ENCODE measurements around the gene CRYM. TPM values are rescaled to one million over a fixed set of nuclear protein-coding genes. Genes with fewer than 3 reads are reported as not detected.
A peak's percentile ranks its signal among the peaks of the same experiment; 100 is the strongest.

The CRYM gene
- total RNA-seq, 1 donor from 2014 or later: 4.6 TPM

DNA sequence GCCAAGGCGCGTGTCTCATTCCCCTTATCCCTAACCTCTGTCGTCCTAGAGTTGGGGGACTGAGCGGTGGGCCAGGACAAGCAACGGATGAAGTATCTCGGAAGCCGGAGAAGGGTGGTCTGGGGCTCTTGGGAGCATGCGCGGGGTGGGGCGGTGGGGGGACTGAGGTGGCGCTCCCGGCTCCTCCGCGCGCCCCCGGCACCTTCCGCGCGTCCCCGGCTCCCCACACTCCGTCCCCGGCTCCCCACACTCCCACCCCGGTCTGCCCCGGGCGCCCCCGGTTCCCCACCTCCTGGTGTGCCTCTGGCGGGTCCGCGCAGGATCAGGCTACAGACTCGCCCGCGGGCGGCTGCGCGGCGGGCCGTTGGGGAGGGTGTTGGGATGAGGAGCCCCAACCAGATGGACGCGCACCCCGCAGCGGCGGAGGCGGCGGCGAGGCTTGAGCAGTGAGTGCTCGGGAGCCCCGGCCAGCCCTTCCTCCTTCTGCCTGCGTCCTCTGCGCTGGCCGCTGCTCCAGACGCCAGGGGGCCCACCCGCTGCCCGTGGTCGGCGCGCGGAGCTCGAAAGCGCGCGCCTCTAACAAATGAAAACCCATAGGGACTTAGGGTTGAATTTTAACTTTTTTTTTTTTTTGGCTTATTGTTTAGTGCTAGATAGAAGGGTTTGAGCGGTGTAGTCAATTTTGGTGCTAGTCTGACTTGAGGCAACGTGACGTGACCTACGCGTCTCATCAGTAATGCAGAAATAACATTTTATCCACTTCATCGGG is 5.6 kb upstream of the CRYM start:
- no peak overlapping the region for H3K27ac Mint-ChIP-seq
- H3K27me3 Mint-ChIP-seq (ENCODE audit: low read depth): peaks cover 47% of the 10 kb centered on the region
- peak overlapping the region; percentile 76 for H3K4me3 Mint-ChIP-seq
- TF ChIP-seq, protein P1, sequence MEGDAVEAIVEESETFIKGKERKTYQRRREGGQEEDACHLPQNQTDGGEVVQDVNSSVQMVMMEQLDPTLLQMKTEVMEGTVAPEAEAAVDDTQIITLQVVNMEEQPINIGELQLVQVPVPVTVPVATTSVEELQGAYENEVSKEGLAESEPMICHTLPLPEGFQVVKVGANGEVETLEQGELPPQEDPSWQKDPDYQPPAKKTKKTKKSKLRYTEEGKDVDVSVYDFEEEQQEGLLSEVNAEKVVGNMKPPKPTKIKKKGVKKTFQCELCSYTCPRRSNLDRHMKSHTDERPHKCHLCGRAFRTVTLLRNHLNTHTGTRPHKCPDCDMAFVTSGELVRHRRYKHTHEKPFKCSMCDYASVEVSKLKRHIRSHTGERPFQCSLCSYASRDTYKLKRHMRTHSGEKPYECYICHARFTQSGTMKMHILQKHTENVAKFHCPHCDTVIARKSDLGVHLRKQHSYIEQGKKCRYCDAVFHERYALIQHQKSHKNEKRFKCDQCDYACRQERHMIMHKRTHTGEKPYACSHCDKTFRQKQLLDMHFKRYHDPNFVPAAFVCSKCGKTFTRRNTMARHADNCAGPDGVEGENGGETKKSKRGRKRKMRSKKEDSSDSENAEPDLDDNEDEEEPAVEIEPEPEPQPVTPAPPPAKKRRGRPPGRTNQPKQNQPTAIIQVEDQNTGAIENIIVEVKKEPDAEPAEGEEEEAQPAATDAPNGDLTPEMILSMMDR (IDR thresholded peaks at IDR 0.05; ENCODE audit: unreplicated experiment): peak; percentile 38
- H3K4me1 Mint-ChIP-seq: peaks cover 3% of the 10 kb centered on the region
- peak; percentile 54 to 75 for DNase-seq (ENCODE audit: low spot score in 2 of 2, unreplicated experiment in 2 of 2)
- peaks cover 7% of the 10 kb centered on the region for H3K9me3 Mint-ChIP-seq
- H3K36me3 Mint-ChIP-seq: no peaks in the 10 kb centered on the region

DNA sequence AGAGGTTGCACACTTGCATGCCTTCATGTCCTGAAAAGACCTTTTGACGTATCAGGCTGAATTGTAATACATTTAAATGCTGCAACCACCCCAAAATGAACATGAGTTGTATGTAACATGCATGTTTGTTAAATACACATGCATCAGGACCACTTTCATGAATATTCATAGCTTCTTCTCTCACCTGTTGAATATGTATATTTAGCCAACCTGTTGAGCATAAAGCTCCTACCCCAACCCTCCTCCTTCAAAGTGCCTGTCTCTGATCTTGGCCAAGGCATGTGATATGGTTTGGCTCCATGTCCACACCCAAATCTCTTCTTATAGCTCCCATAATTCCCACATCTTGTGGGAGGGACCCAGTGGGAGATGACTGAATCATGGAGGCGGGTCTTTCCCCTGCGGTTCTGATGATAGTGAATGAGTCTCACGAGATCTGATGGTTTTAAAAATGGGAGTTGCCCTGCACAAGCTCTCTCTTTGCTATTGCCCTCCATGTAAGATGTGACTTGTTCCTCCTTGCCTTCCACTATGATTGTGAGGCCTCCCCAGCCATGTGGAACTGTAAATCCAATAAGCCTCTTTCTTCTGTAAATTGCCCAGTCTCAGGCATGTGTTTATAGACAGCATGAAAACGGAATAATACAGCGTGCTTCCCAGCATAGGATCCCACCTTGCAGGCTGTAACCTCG is 3.8 kb upstream of the CRYM start:
- DNase-seq (ENCODE audit: low spot score in 2 of 2, unreplicated experiment in 2 of 2): no peak
- TF ChIP-seq, protein P1 (IDR thresholded peaks at IDR 0.05; ENCODE audit: unreplicated experiment): no peak
- Mint-ChIP-seq H3K36me3 (no peaks in the 10 kb centered on the region), H3K27me3 (ENCODE audit: low read depth) (peaks cover 65% of the 10 kb centered on the region), H3K9me3 (peaks cover 7% of the 10 kb centered on the region), H3K4me1 (peaks cover 6% of the 10 kb centered on the region), H3K4me3 (no peak overlapping the region), H3K27ac (no peak overlapping the region)

DNA sequence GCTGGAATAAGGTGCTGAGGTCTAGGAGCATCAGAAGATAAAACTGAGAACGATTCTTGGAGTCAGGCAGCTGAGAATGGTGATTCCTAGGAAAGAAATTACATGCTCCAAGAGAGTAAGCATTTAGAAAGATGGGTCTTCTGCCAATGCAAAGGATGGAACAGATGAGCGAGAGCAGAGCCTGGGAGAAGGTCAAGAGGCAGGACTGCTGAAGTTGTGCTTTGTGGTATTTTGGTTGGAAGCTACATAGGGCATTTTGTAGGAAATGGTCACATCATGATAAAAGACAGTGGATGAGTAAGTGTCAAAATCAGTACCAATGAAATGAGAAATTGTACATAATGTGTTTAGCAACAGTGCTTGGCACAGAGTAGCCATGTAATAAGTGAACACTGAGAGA is 1.4 kb upstream of the CRYM start:
- H3K27me3 Mint-ChIP-seq (ENCODE audit: low read depth): peaks cover 80% of the 10 kb centered on the region
- H3K9me3 Mint-ChIP-seq: peaks cover 7% of the 10 kb centered on the region
- DNase-seq (ENCODE audit: low spot score in 2 of 2, unreplicated experiment in 2 of 2): no peak
- TF ChIP-seq, protein P1 (IDR thresholded peaks at IDR 0.05; ENCODE audit: unreplicated experiment): no peak
- no peaks in the 10 kb centered on the region for H3K36me3 Mint-ChIP-seq
- no peak overlapping the region for H3K27ac Mint-ChIP-seq
- H3K4me1 Mint-ChIP-seq: peaks cover 5% of the 10 kb centered on the region
- no peak overlapping the region for H3K4me3 Mint-ChIP-seq

DNA sequence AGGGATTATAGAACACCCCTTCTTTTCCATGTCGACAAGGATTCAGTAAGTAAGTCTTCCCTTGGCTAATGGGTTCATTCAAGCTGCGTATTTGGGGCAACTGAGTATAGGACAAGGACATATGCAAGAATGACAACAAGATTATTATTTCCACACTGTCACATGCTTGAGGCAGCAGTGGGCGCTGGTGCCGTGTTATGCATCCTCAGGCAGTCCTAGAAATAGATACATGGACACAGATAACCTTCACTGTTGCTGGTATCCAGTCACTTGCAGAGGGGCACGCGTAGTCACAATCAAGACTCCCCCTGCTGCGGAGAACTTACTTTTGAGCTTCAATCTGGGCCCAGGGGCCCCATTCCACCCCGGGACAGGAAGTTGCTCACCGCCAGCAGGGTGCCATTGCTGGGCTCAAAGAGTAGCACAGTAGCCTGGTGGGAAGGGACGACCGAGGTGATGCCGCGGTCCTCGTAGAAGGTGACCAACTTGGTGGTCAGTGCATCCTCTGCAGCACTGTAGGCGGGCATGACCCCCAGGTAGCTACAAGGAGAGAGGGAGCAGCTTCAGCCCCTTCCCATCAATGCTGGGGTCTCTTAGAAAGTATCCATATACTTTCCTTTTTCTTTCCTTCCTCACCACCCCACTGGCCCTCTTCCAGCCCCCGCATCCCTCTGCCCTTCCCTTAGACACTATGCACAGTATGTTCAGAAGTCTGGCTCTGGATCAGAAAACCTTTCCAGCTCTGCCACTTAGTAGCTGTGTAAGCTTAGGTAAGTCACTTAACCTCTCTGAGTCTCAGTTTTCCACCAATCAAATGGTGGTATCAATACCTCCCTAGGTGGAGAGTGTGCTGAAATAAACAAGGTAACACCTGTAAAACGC is 804 bp downstream of the CRYM start:
- H3K4me3 Mint-ChIP-seq: peak overlapping the region; percentile 73
- peaks cover 7% of the 10 kb centered on the region for H3K9me3 Mint-ChIP-seq
- H3K27me3 Mint-ChIP-seq (ENCODE audit: low read depth): peaks cover 82% of the 10 kb centered on the region
- TF ChIP-seq, protein P1 (IDR thresholded peaks at IDR 0.05; ENCODE audit: unreplicated experiment): no peak
- H3K36me3 Mint-ChIP-seq: no peaks in the 10 kb centered on the region
- no peak overlapping the region for H3K27ac Mint-ChIP-seq
- DNase-seq (ENCODE audit: low spot score in 2 of 2, unreplicated experiment in 2 of 2): no peak
- H3K4me1 Mint-ChIP-seq: peaks cover 3% of the 10 kb centered on the region

DNA sequence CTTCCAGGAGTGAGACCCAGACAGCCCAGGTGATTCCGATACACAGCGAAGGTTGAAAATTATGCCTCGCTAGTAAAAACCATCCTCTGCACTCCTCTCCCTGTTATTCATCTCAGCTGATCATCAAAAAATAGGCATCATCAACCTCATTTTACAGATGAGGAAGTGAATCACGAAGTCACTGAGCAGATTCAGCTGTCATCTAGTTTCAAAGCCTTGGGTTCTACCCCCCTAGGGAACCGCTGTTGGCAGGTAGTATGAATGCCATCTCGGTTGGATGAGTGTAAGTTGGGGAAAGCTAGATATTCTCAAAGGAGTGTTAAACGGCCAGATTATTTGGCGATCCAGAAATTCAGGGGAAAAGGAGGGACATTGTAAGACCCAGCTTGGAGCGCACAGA is 2.0 kb downstream of the CRYM start:
- H3K27me3 Mint-ChIP-seq (ENCODE audit: low read depth): peaks cover 71% of the 10 kb centered on the region
- DNase-seq (ENCODE audit: low spot score in 2 of 2, unreplicated experiment in 2 of 2): no peak
- no peaks in the 10 kb centered on the region for H3K36me3 Mint-ChIP-seq
- H3K27ac Mint-ChIP-seq: no peak overlapping the region
- TF ChIP-seq, protein P1 (IDR thresholded peaks at IDR 0.05; ENCODE audit: unreplicated experiment): no peak
- H3K4me1 Mint-ChIP-seq: peaks cover 3% of the 10 kb centered on the region
- H3K4me3 Mint-ChIP-seq: no peak overlapping the region
- H3K9me3 Mint-ChIP-seq: no peaks in the 10 kb centered on the region
